CD1c-positive myeloid dendritic cell (primary cell): Measurements from ENCODE around the gene FAM32A.

Experiments
- DNase-seq: peaks from one replicate; pipeline ENCODE4 v3.0.0-alpha.2; 2016; ENCODE audit errors: extremely low spot score

Gene FAM32A

DNA sequence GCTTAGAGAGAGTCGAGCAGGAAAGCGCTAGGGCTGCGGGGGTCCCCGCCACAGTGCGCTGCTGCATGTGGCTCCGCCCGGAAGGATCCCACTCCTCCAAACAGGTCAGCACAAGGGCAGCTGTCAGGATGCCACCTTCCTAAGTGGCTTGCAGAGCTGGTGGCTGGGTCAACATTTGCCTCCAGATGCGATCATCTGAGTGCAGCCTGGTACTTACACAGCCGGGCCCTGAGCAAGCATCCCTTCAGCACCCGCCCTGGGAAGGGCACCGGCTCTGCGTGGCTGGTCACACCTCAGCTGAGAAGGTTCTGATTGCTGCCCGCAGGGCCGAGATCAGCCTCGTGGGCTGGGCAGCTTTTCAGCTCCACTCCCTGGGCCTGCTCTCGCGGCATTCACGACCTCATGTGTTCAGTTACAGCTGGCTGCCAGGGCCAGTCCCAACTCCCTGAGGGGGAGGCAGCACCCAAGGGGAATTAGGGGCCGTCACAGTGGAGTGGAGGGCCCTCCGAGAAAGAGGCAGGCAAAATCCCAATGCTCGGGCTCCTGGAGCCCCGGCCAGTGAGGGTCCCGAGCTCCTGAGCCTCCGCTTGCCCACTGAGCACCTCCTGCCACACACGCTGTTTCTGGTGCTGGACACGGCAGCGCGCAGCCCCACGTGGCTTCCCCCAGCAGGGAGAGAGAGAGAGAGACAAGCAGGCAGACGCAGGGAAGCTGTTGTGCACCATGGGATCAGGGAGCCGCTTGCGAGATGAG, 39.3 kb downstream of the FAM32A start:
- no peak for DNase-seq

DNA sequence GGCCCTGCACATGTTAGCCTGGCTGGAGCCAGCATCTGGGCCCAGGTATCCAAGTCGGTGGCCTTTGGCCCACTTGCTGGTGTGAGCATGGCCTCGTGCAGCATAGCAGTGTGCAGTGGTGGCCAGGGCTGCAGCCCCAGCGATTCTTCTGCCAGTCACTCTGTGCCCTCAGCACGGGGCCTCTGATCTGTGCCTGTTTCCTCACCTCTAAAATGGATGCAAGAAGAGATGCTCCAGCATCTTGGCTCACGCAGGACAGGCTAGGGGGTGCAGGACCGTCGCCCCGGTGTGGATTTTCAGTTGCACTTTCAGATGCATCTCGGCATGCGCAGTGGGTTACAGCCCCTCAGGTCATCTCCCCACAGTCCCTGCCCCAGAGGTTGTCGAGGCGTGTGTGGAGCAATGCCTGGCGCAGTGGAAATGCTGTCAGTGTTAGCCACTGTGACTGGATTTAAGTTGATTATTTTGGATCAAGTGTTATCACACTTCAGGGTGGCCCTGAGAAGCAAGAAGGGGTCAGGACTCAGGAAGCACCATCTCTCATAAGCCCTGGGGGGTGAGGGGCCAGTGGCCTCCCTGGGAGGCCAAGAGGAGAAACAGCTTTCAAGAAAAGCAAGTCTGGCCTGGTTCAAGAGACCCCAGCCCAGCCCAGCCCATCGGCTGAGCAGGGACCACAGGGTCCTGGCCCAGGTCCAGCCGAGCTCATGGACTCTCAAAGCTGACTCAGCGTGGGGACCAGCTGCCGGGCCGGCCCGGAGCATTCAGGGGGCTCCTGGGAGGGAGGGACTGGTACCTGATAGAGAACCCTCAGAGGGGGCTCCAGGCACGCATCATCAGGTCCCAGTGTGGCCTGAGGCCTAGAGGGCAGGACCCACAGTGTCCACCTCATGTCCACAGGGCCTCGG, 40.3 kb downstream of the FAM32A start:
- DNase-seq: no peak

DNA sequence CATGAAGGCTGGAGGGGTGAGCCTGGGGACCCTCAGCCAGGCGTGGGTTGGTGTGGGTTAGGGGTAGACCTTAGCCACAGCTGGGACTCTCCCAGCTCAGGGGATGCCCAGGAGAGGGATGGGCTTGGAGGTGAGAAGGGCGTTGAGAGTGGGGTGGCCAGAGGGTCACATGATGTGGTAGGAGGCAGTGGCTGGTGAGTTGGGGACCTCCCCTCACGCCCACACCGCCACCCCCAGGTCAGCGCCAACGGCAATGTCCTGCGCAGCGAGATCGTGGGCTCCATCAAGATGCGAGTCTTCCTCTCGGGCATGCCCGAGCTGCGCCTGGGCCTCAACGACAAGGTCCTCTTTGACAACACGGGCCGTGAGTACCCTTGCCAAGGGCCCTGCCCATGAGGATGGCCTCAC, 41.0 kb downstream of the FAM32A start:
- DNase-seq: no peak

DNA sequence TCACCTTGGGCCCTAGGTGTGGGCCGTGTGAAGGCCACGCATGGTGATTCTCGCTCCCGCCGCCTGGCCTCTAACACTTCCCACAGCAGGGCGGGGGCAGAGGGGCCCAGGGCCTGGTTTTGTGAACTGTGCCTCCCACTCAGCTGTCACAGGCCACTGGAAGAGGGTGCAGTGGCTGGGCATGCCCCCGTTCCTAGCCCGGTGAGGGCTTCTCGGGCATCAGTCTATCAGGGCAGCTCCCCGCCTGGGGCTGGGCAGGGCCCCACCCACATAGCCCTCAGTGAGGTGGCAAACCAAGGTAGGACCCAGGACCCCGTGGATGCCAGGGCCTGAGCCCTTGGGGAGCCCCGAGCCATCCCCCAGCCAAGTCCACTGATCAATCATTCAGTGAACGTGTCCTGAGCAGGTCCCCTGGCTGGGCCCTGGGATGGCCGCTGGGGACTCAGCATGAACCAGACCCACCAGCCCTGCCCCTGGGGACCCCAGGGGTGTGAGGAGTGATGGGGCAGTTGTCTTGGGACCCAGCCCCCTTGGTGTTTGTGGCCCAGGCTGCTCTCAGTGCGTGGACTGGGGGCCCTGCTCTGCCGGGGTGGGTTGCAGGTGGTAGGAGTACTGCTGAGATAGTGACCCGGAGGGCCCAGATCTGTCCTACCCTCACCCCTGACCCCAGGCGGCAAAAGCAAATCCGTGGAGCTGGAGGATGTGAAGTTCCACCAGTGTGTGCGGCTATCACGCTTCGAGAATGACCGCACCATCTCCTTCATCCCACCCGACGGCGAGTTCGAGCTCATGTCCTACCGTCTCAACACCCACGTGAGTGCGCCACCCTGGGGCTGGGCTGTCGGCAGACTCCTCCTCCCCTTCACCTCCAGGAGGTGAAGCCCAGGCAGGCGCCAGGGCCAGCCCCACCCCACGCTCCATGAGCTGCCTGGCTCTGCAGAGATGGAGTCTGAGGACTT, 41.9 kb downstream of the FAM32A start:
- DNase-seq: no peak

DNA sequence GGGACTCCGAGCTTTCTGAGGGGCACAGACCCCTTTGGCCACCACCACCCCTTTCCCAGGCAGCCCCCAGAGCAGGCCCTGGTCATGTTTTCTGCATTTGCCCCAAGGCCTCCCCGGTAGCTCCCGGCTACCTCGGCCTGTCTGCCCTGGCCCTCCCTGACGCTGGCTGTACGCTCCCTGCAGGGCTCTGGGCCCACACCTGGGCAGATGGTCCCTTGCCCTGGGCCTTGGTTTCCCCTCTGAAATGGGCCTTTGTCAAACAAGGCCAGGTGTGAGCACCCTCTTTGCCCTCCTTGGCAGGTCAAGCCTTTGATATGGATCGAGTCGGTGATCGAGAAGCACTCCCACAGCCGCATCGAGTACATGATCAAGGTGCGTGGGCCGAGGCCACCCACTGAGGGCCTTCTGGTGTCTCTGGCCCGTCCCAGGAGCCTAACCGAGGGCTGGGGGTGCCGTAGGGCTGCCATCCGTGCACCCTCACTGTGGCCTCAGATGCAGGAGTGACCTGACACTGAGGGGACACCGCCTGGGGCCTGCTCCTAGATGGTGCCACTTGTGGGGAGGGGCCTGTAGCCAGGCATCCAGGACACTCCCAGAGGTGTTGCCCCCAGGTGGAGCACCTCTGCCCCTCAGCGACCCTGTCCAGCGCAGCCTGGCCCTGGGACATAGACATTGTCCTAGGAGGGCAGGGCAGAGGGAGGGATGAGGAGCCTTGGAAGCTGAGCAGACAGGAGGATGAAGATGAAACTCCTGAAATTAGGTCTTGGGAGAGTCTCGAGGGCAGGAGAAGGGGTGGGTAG, 42.8 kb downstream of the FAM32A start:
- no peak for DNase-seq

DNA sequence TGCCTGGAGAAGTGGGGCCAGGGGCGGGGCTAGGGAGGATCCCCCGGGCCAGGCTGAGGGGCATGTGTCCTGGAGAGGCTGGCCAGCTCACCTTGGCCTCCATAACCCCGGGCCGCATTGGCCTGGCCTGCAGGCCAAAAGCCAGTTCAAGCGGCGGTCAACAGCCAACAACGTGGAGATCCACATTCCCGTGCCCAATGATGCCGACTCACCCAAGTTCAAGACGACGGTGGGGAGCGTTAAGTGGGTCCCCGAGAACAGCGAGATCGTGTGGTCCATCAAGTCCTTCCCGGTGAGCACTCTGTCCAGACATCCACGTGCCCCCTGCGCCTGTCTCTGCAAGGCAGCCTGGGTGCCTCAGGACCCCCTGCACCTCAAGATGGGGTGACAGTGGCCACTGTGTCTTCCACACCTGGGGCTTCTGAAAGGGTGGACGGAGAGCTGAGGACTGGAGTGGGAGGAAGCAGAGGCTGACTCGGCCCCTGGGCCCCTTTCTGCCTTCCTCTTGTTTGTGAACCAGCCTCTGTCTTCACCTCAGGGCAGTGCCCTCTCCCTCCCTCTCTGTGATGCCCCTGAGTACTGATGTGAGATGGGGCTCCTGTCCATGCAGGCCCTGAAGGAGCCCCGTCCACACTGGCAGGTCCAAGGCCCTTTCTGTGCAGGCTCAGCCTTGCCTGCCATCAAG, 43.6 kb downstream of the FAM32A start:
- DNase-seq: no peak

DNA sequence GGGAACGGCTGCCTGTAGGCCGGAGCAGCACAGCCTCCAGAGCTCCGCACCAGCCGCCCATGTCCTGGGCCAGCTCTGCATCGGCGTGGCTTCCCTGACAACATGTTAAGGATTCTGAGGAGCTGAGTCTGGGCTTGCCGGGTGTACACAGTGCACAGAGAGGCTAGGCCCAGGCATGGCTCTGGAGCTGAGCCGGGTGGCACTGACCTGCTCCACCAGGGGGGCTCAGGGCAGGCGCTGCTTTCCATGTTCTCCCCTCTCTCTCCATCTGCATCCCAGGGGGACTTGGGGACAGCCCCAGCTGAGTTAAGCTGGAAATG, 44.1 kb downstream of the FAM32A start:
- DNase-seq: no peak

DNA sequence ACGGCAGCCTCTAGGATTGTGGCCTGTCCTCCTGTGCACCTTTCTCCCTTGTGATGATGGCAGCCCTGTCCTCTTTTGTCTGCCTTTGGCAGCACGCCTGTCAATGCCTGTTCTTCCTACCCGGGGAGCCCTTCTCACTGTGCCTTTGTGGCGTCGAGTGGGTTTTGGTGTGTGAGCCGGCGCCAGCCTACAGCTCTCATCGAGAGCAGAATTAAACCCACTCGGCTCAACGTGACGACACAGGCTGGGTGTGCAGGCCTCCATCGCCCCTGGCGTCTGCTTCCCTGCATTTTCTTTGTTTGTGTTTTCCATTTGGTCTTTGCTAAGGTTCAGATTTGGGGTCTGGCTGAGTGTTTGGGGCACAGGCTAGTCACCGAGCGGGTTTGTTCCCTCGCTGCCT, 46.9 kb downstream of the FAM32A start:
- no peak for DNase-seq

DNA sequence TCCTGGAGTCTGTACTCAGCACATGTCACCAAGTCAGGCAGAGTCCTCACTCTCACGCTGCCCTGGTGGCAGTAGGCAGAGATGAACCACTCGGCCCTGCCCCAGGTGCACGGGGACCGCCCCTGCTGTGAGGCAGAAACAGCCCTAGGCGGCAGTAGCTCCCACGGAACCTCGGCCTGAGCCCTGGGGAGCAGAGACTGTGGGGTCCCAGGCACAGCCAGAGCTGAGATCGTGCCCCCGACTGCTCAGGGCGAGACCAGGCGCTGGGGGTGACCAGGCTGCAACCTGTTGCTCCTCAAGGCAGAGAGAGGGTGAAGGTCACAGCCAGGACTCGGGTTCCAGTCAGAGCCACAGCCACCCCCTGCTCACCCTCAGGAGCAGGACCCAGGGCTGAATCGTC, 47.4 kb downstream of the FAM32A start:
- DNase-seq: no peak

DNA sequence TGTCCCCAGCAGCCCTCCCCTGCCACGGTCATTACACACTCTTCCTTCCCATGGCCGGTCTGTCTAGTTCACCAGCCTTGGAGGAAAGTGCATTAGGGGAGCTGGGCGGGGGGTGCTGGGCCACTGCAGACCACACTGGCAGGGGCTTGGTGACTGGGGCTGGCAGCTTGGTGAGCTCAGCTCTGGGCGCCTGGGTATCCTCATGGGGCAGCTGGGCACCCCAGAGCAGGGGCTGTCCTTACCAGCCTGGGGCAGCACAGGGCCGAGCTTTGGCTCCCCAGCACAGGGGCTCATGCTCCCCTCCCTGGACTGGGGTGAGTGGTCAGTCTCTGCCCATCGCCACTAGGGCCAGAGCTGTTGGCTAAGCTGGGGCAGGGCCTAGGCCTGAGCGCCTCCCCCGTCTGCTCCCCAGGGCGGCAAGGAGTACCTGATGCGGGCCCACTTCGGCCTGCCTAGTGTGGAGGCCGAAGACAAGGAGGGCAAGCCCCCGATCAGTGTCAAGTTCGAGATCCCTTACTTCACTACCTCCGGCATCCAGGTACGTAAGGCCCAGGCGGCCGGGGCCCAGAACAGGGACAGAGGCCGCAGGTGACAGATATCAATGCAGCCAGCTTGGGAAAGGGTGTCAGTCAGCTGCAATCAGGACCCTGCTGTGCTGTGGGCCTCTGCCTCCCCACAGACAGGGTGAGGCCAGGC, 48.0 kb downstream of the FAM32A start:
- no peak for DNase-seq

DNA sequence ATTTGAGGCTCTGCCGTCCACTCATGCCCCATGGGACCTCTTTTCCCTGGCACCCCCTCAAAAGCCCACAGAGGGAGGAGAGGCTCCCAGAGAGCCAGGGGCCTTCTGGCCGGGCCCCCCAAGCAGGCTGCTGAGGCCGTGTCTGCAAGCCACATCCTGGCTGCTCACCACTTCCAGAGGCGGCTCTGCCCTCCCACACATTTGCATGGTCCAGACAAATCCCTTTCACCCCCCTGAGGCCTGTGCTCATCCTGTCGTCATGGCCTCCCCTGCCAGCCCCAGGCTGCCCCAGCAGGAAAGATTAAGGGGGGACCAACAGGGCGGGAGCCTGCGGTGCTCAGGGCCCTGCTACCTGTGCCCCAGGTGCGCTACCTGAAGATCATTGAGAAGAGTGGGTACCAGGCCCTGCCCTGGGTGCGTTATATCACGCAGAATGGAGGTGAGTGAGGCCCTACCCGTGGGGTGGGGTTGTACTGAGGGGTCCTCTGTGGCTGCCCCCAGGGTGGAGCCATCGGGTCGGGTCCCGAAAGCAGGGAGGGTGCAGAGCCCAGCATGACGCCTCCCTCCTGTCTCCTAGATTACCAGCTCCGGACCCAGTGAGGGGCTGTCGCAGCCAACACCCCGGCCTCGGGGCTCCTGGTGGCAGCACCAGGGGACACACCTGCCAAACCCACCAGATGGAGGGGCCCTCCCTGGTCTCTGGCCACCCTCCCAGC, 48.8 kb downstream of the FAM32A start:
- DNase-seq: no peak

DNA sequence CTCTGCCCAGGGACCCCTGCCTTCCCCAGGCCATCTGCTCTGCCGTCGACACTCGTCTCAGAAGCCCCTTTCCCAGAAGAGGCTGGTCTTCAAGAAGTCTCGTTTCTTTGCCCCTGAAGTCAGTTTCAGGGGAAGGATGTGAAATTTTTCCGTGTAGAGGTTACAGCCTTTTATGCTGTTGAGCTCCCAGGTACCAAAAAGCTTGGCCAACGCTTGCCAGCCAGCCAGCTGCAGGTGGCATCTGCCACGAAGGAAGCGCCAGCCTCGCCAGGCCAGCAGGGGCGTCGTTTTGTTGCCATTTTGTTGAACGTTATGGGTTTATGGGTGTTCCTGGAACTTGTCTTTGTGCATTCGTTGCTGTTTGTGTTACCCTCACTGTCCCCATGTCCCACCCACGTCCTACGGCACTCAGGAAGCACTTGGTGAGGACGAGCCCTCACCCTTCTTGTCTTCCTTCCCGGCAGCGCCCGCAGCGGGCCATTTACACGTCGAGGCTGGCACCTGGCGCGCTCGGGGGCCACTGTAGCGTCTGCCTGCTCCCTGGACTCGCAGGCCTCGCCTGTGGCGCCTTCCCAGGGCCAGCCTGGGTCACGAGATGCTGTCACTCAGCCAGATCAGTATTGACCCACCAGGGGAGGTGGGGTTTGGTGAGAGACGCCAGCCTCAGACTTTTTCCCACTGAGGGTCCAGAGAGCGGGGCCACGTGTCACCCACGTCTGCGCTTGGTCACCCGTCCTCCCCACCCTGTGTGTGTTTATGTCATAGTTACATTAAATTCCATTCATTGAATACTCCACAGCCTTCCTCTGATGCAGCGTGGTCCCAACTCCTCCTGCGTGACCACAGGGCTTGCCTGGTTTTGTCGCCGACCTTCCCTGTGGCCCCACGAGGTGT, 49.6 kb downstream of the FAM32A start:
- DNase-seq: no peak

DNA sequence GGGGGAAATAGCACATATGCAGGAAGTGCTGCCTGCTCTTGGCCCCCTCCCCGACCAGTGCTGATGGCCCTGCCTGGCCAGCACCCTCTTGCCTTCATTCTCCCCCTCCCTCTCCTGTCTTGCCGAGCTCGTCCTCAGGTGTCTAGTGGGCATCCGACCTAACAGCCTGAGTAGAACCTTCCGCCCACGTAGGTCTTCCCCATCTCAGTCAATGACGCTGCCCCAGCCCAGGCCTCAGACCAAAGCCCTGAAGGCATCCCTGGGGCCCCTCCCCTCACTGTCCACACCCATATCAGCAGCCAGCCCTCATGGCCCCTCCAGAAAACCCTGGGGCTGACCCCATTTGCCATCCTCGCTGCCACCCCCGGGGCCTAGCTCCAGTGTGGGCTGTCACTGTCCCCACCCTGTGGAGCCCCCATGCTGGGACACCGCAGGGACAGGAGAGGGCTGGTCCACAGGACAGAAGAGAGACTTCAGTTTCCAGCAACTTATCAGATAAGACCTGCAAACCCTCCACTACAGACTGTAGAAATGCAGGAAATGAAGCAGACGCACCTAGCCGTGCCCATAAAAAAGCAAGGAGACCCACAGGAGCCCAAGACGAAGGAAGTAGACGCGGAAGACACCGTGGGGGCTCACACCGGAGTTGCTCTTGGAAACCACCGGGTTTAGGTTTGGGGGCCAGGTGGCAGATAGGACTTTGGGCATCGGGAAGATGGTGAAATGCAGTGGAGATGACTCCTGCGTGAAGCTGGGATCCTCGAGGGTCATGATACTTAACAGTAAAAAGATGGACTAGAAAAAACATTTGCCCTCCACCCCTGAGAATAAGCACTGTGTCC, 50.8 kb downstream of the FAM32A start:
- no peak for DNase-seq
